ENCODE data around the gene UNC13B. TPM values are rescaled to one million over a fixed set of nuclear protein-coding genes. Genes with fewer than 3 reads are reported as not detected.

UNC13B gene
- total and polyA plus RNA-seq, 9 of the 15 experiments (the other 6 are each of a cell fraction or from before 2014, with no cell fraction given), result 2.4 to 11.5 (median 8.6) TPM

DNA sequence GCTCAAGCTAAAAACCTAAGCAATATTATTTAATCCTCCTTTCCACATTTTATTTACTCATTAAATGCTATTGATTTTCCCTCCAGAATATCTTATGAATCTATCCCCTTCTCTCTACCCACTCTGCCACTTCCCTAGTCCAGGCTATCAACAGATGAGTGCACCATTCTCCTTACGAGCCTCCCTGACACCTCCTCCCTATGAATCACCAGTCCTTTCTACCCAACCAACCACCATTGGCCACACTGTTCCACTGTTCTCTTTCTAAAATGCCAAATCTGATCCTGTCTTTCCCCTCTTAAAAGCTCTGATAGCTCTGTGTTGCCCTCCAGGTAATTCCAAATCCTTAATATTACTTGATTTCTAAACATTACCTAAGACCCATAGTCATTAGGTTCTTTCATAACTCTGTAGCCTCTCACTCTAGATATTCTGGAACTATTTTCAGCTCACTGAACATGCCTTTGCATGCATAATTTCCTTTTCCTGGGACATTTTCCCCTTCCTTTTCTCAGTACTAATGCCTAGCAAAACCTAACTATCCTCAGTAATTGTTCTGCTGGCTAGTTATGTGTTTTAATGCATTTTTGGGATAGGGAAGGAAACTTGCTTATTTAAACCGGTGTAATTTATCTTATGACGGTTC, 126.3 kb downstream of the UNC13B start:
- H3K4me3 ChIP-seq, result no peak overlapping the region
- no peaks in the 10 kb centered on the region; a peak in 1 of 5 replicates for H3K4me1 ChIP-seq (replicated peaks in 1 of 2; ENCODE audit: control insufficient read depth in 2 of 2, insufficient read depth in 2 of 2, low read length in 2 of 2)
- CTCF ChIA-PET (ENCODE audit: low intra/inter-chr PET ratio), result no interaction called here
- BruUV-seq (replicated peaks), result no TSS peak
- intact Hi-C loops (cut with micrococcal nuclease) (no loop called here), in situ Hi-C loops (cut with MboI) (no loop called here)
- DNase-seq (ENCODE audit: extremely low read depth in 1 of 4, low spot score in 3 of 4) (no peak), ATAC-seq (no peak), FAIRE-seq (no peak)
- no peak overlapping the region for H3K4me2 ChIP-seq (ENCODE audit: insufficient read depth, low read length)
- 25% methylated on average over 3 of the region's 3 CpGs for WGBS (ENCODE audit: insufficient coverage, low coverage, missing lambda C conversion rate)
- no peak overlapping the region for H3K27ac ChIP-seq (ENCODE audit: extremely low read depth, low read depth, low read length)
- no peak overlapping the region for H2AFZ ChIP-seq (ENCODE audit: low read depth, low read length)
- H3K79me2 ChIP-seq (ENCODE audit: control insufficient read depth, insufficient read depth, low read length), result no peaks in the 10 kb centered on the region
- no peak overlapping the region for H3K9ac ChIP-seq (ENCODE audit: insufficient read depth in 1 of 2, low read depth in 2 of 2, low read length in 2 of 2)
- no peaks in the 10 kb centered on the region for H3K36me3 ChIP-seq (ENCODE audit: control insufficient read depth, insufficient read depth, low read length)
- no peaks in the 10 kb centered on the region for H4K20me1 ChIP-seq (replicated peaks; ENCODE audit: control insufficient read depth, insufficient read depth, low read length)
- no peak for TF ChIP-seq MBD2 (IDR thresholded peaks at IDR 0.05; ENCODE audit: borderline replicate concordance, low read depth)
- no peak for TF ChIP-seq HMG20B (CRISPR knock-in tag; IDR thresholded peaks at IDR 0.05)
- TF ChIP-seq, protein P1, sequence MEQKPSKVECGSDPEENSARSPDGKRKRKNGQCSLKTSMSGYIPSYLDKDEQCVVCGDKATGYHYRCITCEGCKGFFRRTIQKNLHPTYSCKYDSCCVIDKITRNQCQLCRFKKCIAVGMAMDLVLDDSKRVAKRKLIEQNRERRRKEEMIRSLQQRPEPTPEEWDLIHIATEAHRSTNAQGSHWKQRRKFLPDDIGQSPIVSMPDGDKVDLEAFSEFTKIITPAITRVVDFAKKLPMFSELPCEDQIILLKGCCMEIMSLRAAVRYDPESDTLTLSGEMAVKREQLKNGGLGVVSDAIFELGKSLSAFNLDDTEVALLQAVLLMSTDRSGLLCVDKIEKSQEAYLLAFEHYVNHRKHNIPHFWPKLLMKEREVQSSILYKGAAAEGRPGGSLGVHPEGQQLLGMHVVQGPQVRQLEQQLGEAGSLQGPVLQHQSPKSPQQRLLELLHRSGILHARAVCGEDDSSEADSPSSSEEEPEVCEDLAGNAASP (IDR thresholded peaks at IDR 0.05), result no peak
- no peak for TF ChIP-seq EP400 (IDR thresholded peaks at IDR 0.05)
- TF ChIP-seq BDP1 (IDR thresholded peaks at IDR 0.05; ENCODE audit: insufficient read depth, insufficient read length), result no peak
- POLR2A ChIA-PET, result no interaction called here
- H3K27me3 ChIP-seq (ENCODE audit: control insufficient read depth in 2 of 2, insufficient read depth in 2 of 2, low read length in 2 of 2), result no peaks in the 10 kb centered on the region
- H3K9me1 ChIP-seq (ENCODE audit: control insufficient read depth, insufficient read depth, low read length), result no peaks in the 10 kb centered on the region
- no peaks in the 10 kb centered on the region for H3K9me3 ChIP-seq (replicated peaks; ENCODE audit: control insufficient read depth, insufficient read depth, low read depth, low read length)
